ENCODE measurements around the gene KCNAB1. TPM values are rescaled to one million over a fixed set of nuclear protein-coding genes. Genes with fewer than 3 reads are reported as not detected.
A peak's percentile ranks its signal among the peaks of the same experiment; 100 is the strongest.

Gene KCNAB1
- total RNA-seq, 1 experiment from 2014 or later: not detected

GRCh38 chr3:156483426-156483825 is 363.0 kb downstream of the KCNAB1 start:
- Histone ChIP-seq H3K27me3 (ENCODE audit: insufficient read depth, low read length) (no peaks in the 10 kb centered on the region), H3K4me3 (replicated peaks in 1 of 2; ENCODE audit: low read depth in 1 of 2, low read length in 2 of 2) (no peak overlapping the region), H3K36me3 (ENCODE audit: control insufficient read depth in 1 of 2, insufficient read depth in 2 of 2, low read length in 2 of 2) (no peaks in the 10 kb centered on the region), H3K9me2 (ENCODE audit: insufficient read depth) (no peaks in the 10 kb centered on the region), H3K9ac (ENCODE audit: low read length) (no peak overlapping the region), H3K4me2 (ENCODE audit: low read length) (peak overlapping the region; percentile 64), H2AFZ (ENCODE audit: low read depth, low read length, poor library complexity, severe bottlenecking) (peak overlapping the region; percentile 13), H3K9me3 (ENCODE audit: control insufficient read depth in 1 of 2, insufficient read depth in 1 of 2, low read depth in 1 of 2, low read length in 2 of 2) (no peaks in the 10 kb centered on the region), H3K27ac (ENCODE audit: low read depth, low read length) (no peak overlapping the region), H4K20me1 (ENCODE audit: insufficient read depth) (no peaks in the 10 kb centered on the region), H3K4me1 (ENCODE audit: control insufficient read depth in 1 of 2, insufficient read depth in 2 of 2, low read length in 2 of 2) (peaks cover 3 to 23% of the 10 kb centered on the region in 2 experiments; a peak in 2 of 4 replicates), H3K79me2 (ENCODE audit: insufficient read depth, low read length) (no peaks in the 10 kb centered on the region)
- intact Hi-C loops (cut with micrococcal nuclease): no loop called here
- BruUV-seq (replicated peaks): no TSS peak
- DNase-seq (ENCODE audit: low read depth, low spot score) (peak; percentile 19), ATAC-seq (peak; percentile 62)
- 0 out of 2 replicates have a peak, but pooled peaks have one; percentile 13 for TF ChIP-seq SP1 (IDR thresholded peaks at IDR 0.05; ENCODE audit: low read depth)
- TF ChIP-seq EZH2 (IDR thresholded peaks at IDR 0.05): no peak
- TF ChIP-seq EGR1 (IDR thresholded peaks at IDR 0.05; ENCODE audit: low read depth): no peak
- no peak for TF ChIP-seq POLR2A (IDR thresholded peaks at IDR 0.05; ENCODE audit: borderline replicate concordance, extremely low read depth, insufficient read depth, insufficient read length)
- no peak; the same call in 1 of the 2 replicates for TF ChIP-seq MAX (IDR thresholded peaks at IDR 0.05)
- TF ChIP-seq JUND (IDR thresholded peaks at IDR 0.05): peak; percentile 45; the same call in 1 of the 2 replicates
- TF ChIP-seq CEBPB (IDR thresholded peaks at IDR 0.05; ENCODE audit: low read depth): no peak
- no peak for TF ChIP-seq RAD21 (IDR thresholded peaks at IDR 0.05; ENCODE audit: low read depth)
- no peak for TF ChIP-seq SRF (IDR thresholded peaks at IDR 0.05; ENCODE audit: low read depth)
- TF ChIP-seq SIN3A (IDR thresholded peaks at IDR 0.05; ENCODE audit: low read depth): no peak
- TF ChIP-seq ZFX (IDR thresholded peaks at IDR 0.05): no peak
- TF ChIP-seq FOSL1 (IDR thresholded peaks at IDR 0.05; ENCODE audit: low read depth): peak; percentile 71
- TF ChIP-seq REST (IDR thresholded peaks at IDR 0.05; ENCODE audit: low read depth): no peak
- TF ChIP-seq TCF7L2 (IDR thresholded peaks at IDR 0.05; ENCODE audit: borderline replicate concordance, extremely low read depth, insufficient read depth, insufficient read length): no peak
- no peak for TF ChIP-seq POLR2AphosphoS5 (IDR thresholded peaks at IDR 0.05; ENCODE audit: low read depth, low read length)
- TF ChIP-seq CTCF (IDR thresholded peaks at IDR 0.05 in 2 of 3, conservative IDR thresholded peaks at IDR 0.05 in 1 of 3; ENCODE audit: borderline replicate concordance in 1 of 3, insufficient read depth in 1 of 3, low read depth in 2 of 3, low read length in 2 of 3): no peak
- no peak for TF ChIP-seq ZBTB33 (IDR thresholded peaks at IDR 0.05; ENCODE audit: extremely low read depth, insufficient replicate concordance, low read length)
- no peak for TF ChIP-seq EZH2phosphoT487 (IDR thresholded peaks at IDR 0.05; ENCODE audit: borderline replicate concordance)
- no peak for TF ChIP-seq YY1 (IDR thresholded peaks at IDR 0.05; ENCODE audit: extremely low read depth, insufficient replicate concordance, low read depth, low read length)
- ChIA-PET CTCF (interaction anchor here (1.0 kb wide), 1 partner anchor 9 kb away, joined by 4 read pairs; no protein-coding TSS in a partner anchor), POLR2A (no interaction called here), RAD21 (ENCODE audit: low non-redundant PET in 1 of 2, low total read pairs in 2 of 2, uncharacterized antibody in 2 of 2, unreplicated experiment in 2 of 2) (no interaction called here)

Measured in HCT116 (cell line).